ENCODE measurements around the gene VPS8.

The VPS8 gene

DNA sequence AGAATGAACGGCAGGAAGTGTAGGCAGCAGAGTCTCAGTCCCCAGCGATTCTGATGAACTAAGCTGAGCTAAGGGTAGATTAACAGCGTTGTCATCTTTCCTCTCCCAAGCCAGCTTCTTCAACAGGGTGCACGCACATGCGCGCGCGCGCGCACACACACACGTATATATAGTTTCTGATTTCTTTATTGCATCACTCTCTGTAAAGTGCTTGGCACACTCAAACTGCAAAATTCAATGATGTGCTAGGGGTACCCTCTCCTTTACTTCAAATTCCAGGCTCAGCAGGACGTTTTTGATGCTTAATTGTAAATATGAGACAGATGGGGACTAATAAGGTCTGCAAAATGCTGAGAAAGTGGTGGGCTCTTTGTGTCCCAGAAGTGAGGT, 26.1 kb upstream of the VPS8 start:
- no peak for DNase-seq

DNA sequence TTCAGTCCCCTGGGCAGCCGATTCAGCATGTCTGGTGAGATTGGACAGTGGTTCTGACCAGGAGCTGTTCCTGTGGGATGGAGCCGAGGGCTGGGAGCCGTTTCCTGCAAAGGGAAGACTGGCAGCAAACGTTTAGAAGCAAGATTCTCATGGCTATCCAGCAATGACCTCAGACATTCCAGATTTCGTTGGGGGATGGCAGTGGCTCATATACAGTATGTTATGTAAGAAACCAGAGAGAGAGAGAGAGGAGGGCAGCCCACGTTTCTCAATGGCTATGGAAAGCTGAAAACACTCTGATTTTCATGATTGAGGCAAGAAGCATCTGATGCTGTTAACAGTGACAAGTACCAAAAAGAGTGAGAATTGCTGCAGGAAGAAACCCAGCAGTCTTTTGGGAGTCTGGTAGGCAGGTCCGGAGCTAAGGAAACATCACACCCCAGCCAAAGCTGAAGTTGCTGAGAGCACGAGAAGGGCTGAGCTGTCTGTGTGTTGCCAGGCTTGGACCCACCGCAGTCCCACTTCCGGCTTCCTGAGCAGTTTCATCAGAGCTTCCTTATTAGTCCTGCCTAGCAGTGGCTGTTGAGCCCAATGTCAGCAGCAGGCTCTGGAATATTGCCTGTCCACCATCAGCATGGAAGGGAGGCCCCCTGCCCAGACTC, 25.6 kb upstream of the VPS8 start:
- no peak for DNase-seq

DNA sequence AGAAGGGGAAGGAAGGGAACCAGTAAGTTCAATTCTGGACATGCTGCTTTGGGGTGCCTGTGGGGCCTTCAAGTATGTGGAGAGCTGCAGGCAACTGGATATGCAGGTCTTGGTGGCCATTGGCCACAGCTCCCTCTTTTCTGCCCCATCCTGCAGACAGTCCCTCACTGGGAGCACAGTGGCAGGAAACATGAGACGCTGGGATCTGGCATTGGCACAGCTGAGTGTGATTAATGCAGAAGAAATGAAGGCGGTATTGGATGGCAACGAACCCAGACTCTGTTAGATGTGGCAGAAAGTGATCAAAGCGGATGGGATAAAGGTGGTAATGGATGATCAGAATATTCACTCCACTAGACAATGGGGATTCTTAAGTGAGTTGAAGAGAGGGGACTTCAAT, 23.2 kb upstream of the VPS8 start:
- DNase-seq = no peak

DNA sequence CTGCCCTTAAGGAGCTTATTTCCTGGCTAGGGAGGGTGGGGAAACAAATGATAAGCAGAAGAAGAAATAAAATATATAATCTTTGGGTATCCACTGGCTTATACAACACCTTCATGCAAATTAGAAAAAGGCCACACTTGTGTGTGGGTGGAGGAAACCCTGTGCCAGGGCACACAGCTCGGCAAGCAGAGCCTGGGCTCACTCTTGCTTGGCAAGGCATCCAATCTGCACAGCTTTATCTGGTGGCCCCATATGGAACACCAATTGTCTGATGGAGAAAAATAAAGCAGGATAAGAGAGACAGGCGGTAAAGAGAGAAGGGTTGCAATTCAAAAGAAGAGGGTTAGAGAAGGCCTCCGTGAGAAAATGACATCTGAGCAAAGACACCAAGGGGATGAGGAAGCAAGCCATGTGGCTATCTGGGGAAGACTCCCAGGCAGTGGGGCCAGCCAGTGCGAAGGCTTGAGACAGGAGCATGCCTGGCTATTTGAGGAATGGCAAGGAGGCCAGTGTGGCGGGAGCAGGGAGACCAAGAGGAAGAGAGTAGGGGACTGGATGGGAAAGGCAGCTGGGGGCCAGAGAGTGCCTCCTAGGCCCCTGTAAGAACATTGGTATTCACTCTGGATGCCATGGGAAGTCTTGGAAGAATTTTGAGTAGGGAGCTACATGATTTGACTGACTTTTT, 22.5 kb upstream of the VPS8 start:
- no peak for DNase-seq

DNA sequence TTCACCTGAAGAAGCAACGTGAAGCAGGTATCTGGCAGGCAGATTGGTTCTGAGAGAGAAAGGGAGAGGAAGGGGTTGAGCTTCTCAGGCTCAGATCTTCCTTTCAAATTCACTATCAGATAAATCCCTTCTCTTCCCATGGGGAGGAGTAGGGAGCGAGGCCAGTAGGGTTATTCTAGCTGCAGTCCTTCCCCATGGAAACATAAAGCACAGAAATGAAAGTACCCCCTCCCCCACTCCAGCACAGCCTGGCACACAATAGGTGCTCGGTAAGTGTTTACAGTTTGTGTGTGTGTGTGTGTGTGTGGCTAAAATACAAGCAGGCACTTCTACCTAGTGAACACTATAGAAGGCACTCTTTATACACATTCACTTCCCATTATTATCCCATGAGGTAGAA, 20.8 kb upstream of the VPS8 start:
- DNase-seq = no peak

DNA sequence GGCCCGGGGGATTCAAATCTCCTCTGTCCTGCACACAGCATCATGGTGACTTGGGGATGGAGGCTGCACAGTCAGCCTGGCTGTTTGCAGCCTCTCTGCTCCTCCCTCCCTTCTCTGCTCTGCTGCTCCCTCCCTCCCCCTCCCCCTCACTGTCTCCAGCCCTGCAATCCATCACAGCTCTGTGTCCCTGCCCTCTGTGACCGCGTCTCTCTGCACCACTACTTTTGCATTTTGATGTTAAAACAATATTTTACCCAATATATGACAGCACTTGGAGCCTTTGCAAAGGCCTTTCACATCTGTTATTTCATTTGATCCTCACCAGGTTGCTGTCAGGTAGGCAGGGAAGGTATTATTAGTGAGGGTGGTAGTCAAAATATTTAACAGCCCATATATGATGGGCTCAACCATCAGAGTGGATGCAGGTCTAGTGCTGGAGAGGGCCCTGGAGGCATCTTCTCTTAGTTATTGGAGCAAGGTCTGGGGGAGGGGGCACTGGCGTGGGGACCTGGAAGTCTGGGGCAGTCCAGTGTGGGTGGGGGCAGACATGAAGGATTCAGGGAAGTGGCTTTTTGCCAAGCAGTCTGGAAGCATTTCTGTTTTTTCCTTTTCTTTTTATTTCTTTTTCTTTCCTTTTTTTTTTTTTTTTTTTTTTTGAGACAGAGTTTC, 16.3 kb upstream of the VPS8 start:
- DNase-seq = no peak

DNA sequence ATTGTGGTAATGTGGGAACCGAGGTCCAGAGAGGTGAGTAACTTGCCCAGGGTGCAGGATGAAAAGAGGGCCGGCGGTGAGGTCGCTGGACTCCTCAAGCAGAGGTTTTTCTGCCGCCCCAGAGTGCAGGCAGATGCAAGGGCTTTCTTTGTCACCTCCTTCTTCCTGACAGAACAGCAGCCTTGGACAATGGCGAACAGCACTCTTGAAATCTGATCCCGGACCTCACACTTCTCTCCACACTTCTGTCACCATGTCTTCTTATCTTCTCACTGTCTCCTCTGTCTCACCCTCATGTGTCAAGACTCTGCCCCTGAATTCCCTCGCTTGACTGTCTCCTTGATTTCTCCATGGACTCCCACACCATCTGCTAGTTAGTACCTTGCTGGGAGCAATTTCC, 15.4 kb upstream of the VPS8 start:
- no peak for DNase-seq

DNA sequence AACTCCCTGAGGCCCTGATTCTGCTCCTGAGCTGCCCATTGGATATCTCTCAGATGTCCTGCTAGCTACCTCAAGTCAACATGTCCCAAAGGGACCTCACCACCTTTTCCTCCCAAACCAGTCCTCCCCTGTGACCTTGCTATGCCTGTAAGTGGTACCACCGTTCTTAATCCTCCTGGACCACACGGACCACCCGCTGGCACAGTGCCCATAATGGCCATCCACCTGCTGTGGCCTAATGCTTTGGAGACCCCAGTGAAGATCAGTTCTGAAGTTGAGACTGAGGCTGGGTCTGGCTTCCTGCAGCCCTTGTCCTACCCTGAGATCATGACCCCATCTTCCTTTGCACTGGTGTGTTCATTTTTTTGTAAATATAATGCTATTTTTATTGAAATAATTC, 15.0 kb upstream of the VPS8 start:
- DNase-seq = no peak

DNA sequence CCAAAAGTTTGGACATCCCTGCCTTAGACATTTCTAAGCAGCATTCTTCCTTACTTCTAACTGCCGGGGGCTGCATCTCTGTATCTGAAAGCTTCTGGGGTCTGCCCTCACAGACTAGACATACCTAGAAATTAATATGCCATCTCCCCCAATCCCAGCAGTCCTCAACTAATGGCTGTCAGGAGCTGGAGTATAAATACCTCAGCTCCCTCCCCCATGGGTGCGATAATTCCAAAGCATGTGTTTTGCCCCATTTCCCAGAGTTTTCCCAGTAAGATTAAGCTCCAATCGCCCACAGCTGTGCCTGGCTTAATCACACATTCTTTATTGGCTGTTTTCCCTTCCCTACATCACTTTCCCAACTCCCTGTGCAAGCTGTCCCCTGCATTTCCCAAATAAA, 13.8 kb upstream of the VPS8 start:
- DNase-seq = no peak

DNA sequence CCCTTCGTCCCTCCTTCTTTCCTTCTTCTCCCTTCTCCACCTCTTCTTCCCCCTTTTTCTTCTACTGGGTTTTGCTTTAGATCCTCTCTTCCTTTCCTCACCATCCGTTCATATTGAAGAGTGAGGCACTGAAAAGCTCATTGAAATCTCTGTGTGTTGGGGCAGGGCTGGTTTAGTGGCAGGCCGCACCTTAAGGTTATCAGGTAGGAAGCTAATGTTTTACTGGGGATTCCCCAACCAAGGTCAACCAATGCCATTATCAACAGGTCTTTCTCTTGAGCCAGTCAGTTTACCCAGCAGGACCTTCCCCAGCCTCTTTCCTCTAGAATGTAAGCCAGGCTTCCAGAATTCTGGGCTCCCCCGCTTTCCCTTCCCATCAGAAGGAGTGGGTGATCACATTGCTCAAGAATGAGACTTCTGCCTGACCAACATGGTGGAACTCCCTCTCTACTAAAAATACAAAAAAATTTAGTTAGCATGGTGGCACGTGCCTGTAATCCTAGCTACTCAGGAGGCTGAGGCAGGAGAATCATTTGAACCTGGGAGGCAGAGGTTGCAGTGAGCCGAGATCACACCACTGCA, 11.5 kb upstream of the VPS8 start:
- DNase-seq = no peak

DNA sequence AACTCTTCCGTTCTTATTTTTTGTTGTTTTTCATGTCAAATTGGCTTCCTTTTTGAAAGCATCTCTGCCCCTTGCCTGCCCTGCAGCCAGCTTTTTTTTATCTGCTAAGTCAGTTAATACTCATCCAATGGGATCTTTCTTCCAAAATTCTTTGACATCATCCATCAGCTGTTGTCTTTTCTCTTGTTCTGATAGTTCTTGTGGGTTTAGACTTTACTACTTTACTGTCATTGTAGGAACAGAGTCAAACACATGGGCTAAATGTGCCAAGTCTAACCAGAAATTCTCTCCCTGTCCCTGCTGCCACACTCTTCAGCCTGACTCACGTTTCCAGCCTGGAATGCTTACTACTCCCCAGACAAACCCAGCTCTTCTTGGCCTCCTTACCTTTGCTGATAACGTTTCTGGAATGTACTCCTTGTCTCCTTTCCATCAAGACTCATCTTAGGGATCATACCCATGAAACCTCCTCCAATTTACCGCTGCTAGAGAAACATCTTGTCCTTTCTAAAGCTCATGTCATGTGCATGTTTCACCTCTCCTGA, 10.7 kb upstream of the VPS8 start:
- DNase-seq = no peak

DNA sequence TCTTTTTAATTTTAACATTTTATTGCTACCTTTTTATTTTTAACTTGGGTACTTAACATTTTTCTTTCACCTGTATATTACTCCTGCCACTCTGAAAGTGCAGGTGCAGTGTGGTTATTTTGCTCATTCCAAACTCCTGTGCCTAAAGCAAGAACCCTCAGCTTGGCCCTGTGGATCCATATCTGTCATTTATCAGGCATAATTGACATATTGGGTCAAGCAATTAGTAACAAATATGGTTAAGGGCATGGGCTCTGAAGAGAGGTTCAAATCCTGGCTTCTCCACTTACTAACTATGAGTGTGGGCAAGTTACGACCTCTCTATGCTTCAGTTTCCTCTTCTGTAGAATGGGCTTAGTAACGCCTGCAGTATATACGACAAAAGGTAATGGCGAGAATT, 9.8 kb upstream of the VPS8 start:
- DNase-seq = no peak

DNA sequence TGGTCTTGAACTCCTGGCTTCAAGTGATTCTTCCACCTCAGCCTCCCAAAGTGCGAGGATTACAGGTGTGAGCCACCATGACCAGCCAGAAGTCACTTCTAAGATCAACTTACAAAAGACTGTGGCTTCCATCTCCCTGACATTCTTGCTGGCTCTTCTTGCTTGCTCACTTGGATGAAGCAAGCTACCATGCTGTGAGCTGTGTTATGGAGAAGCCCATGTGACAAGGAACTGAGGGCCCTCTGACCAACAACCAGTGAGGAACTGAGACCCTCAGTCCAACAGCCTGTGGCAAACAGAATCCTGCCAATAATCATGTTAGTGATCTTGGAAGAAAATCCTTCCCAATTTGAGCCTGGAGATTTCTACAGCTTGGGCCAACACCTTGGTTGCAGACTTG, 7.2 kb upstream of the VPS8 start:
- DNase-seq = no peak

DNA sequence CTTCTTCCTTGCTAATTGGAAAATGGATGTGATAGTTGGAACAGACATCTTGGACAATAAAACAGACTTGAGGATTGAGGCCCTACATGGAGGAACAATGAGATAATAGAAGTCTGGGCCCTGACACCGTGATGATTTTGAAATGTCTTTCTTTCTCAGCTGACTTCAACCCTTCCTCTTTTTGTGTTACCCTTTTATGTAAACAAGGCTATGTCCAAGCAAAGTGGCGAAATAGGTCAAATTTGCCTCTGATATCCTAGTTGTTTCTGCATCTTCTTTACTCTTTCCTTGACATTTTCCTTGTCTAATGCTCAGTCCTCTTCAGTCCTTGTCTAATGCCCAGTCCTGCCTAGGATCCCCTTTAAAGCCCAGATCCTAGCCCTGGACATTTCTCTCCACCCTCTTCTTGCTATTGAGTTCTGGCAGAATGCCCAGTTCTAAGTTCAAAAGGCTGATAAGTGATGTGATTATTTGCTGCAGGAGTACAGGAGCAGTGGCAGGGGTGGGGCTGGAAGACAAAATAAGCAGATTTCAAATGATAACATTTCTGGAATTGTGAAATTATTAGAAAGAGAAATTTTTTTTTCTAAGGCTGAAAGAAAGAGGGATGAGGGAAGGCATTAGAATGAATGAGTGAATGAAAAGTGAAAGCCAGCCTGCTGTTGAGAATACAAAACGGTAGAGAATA, 6.5 kb upstream of the VPS8 start:
- no peak for DNase-seq

DNA sequence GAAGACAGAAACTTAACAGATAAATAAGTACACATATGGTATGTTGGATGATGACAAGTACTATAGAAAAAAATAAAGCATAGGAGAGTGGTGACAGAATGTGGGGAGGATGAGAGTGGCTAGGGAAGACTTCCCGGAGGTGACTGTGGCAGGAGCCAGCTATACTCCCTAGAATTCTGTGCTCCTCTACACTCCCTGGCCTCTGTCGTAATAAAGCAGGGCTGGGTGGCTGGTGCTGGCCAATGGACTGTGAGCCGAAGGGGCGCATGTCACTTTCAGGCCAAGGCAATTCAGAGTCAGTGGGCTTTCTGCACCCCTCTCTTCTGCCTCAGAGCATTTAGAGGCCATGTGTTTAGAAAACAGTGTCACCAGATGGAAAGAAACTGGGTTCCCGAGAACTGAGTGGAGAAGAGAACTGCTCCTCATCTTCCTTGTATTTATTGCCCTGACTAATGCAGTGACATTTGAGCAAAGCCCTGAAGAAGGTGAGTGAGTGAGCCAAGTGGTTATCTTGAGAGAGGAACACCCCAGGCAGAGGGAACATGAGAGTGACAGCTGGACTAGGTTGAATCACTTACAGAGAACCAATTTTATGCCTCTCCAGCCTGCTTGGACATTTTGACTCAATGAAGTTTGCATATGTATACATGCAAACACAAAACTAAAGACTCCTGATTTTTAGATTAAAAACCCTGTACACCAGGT, 5.2 kb upstream of the VPS8 start:
- DNase-seq = no peak

DNA sequence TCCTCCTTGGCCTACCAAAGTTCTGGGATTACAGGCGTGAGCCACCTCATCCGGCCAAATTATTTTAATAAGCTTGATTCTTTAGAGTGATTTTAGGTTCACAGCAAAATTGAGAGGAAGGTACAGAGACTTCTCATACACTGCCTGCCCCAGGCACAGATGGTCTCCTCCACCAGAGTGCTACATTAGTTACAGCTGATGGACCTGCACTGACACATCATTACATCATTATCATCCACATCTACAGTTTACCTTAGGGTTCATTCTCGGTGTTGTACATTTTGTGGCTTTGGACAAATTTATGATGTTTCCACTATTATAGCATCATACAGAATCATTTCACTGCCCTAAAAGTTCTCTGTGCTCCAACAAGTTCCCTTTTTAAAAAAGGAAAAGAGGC, 4.4 kb upstream of the VPS8 start:
- no peak for DNase-seq

DNA sequence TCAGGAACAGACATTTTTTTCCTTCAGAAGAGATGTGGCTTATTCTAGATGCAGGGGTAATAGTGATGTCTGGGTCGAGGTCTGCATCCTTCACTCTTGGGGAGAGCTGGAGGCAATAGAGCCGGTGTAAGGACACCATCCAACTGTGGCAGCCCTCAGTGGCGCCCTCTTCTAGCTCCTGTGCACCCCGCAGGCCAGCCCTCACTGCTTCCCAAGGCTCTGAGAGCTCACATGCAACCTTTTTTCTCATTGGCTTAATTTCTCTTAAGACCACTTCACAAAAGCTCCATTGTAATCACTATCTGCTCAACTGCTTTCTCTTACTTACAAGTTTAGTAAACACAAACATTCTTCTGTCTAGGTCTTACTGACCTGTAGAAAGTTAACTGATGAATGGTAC, 3.9 kb upstream of the VPS8 start:
- DNase-seq = no peak

DNA sequence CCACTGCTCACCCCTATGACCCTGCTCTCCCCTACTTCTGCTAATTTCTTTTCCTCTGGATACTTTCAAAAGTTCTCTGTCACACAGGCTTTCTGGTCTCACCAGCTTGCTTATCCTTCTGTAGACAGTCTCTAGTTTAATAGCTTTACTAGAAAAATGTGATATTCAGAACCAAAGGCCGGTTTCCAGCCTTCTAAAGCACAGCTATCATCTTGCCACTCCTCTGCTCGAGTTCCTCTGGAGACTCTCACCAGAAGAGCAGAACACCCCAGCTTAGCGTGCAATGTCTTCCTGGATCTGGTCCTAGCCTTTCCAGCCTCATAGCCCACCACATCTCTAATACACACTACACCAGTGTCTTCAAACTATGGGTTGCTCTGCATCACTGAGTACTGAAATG, 1.8 kb upstream of the VPS8 start:
- no peak for DNase-seq

DNA sequence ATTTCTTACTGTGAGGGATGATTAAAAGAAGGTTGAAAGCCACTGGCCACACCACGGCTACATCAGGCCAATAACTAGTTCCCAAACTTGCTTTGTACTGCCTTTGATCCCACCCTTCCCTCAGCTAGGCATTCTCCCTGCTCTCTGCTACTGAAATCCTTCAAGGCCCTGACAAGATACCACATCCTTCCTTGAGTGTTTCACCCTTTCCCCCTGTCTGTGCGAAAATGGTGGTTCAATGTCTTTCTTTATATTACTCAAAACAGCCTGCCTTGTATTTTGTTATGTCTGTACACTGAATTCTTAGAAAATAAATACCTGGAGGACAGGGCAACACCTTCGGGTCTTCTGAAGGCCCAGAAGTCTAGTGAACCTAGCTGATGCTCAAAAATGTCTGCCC, 932 bp upstream of the VPS8 start:
- DNase-seq = no peak

DNA sequence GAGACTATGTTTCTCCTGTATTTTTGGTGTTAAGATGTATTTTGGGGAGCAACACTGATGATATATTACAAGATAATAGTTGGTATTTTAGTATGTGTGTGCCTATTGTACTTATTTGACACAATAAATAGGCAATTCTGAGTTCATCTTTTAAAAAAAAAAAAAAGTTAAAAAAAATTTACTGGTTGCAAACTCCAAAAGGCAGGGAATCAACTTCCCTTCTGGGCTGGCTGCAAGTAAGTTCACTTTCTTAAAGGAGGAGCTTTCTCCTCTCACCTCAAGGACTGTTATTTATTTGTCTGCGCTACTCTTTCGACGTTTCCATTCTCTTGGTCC, 335 bp upstream of the VPS8 start:
- DNase-seq = no peak

DNA sequence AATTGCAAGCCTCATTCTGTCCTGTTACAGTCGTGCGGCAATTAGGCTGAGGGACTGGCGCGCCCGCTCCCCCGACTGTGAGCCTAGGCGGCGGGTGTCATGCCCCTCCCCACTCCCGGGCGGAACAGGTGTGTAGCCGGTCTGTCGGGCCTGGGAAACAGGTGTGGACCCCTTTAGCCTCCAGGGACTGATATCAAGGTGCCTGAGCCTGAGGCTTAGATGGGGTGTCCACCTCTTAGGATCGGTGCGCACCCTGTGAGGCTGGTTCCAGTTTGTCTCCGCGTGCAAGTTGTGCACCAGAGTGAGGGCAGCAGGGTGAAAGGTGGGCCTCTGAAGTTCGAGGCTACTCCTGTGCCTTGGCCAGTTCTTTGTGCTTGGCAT, 686 bp downstream of the VPS8 start:
- no peak for DNase-seq

DNA sequence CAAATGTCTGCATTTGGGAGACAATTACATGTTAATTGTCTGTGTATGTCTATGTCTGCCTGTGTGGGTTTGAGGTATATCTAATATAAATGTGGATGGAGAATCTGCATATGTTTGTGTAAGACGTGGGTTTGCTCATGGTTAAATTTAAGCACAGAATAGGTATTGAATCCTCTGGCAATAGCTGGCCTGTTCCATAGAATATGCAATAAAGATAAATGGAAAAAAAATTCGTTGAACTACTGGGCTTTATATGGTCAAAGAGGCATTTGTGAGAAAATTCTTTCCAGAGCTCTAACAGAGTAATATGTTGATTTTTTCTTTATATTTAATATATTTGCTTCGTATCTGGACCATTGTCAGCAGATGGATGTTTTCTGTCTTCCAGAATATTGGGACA, 1.4 kb downstream of the VPS8 start:
- DNase-seq = no peak

DNA sequence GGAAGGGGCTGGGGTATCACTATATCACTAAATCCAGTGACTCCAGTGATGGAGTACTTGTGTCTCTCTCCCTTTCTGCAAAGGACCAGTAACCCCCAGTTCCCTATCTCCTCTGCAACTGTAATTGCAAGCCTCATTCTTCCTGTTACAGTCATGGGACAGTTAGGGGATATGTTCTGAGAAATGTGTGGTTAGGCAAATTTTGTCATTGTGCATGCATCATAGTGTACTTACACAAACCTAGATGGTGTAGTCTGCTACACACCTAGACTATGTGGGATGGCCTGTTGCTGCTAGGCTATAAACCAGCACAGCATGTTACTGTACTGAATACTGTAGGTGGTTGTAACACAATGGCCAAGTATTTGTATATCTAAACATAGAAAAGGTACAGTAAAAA, 2.2 kb downstream of the VPS8 start:
- no peak for DNase-seq
